Measurements from ENCODE around the gene PXYLP1.

- peak; percentile 85 to 94 (median 87) for TF ChIP-seq CTCF (IDR thresholded peaks at IDR 0.05)
- TF ChIP-seq POLR2A (IDR thresholded peaks at IDR 0.05), result no peak
Observed at GRCh38 chr3:141303481-141304223, 72.0 kb downstream of the PXYLP1 start.

All from prostate gland (tissue), 2 donors.